Measurements from ENCODE around the gene DNAJC1.
A peak's percentile ranks its signal among the peaks of the same experiment; 100 is the strongest.
"Not testable (repeated sequence)": the region's sequence is repeated elsewhere in the genome, so short reads cannot be mapped to it uniquely, and the experiment has no call there.

Gene DNAJC1

GRCh38 chr10:22003177-22003963, at the start of gene DNAJC1:
Gene DNAJC1 (minus strand): TSS chr10:22003730. CDS start chr10:22003434, 296 bp downstream.
- DNase-seq (ENCODE audit: low spot score): peak; percentile 92

DNA sequence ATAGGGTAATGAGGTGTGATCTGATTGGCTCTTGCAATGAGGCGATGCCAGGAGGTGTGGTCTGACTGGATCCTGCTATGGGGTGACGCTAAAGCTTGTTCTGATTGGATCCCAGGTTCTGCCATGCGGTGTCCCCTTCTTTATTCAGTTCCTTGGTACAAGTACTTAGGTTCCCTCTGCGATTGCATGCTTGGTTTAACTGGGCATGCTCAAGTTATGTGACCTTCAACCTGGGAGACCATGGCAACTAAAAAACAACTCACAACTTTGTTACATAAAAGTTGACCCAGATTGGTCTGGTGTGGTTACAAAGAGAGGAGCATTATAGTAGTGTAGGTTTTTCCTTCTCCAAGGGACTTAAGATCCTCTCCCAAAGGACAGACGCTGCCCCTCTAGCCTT, 49.5 kb upstream of the DNAJC1 start:
- DNase-seq (ENCODE audit: low spot score): no peak

GRCh38 chr10:22049635-22050034, 46.1 kb upstream of the DNAJC1 start:
- no peak for DNase-seq (ENCODE audit: low spot score)

GRCh38 chr10:22047812-22048211, 44.3 kb upstream of the DNAJC1 start:
- DNase-seq (ENCODE audit: low spot score): no peak

DNA sequence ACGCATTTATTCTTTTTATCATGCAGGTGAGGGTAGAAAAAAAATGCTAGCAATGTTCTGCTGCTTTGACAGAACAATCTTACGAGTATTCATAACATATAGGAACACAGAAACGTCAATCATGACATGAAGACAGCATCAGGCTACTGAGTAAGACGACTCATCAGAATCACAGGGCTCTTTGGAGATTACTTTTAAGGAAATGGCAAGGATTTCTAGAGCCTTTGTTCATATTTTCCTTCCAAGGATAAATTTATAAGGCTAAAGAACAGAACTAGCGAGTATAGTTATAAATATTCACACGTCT, 39.8 kb upstream of the DNAJC1 start:
- no peak for DNase-seq (ENCODE audit: low spot score)

DNA sequence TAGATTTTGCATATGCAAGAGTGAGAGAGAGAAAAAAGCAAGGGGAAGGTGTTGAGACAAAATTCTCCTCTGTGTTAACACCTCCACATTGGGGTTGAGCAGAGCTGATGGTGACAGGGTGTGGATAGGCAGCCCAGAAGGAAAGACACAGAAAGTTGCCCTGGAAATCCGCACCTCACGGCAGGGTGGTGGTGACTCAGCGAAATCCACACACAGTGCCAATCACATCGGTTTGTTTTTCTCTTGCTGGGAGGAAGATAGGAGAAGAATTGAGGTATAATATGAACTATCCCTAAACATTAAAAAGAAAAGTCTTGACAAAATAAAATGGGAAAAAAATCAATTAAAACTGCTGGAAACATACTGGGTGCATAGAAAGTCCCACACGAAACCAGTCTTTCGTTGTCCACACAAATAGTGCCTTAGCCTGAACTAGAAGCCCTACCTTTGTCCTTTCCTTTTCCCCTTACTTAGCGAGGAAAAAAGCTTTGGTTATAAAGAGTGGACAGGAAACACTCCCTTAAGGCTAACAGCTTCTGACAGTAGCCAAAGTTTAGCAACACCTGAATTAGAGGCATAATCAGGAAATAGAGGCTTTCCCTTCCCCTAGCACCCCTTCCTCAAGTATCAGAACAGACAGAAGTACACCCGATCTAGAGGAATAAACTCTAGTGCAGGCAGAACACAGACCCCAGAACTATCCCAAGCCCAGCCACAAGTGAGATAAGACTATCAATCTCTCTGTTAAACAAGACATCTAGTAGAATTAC, 39.2 kb upstream of the DNAJC1 start:
- DNase-seq (ENCODE audit: low spot score): no peak

DNA sequence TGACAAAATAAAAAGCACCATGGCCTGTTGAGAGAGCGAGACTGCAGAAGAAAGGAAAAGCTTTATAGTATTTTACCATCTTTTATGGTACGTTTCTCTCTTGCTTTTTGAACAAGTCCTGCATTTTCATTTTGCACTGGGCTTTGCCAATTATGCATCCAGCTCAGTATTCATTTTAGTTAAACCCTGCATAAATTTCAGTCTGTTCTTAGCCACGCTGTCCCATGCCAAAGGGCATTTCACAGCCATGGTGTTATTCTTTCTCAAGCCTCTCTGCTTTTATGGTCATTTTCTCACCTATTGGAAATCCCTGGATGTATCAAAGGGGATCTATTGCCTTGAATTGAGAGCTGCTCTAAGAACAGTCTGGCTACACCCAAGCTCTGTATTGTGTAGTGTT, 30.8 kb upstream of the DNAJC1 start:
- no peak for DNase-seq (ENCODE audit: low spot score)

DNA sequence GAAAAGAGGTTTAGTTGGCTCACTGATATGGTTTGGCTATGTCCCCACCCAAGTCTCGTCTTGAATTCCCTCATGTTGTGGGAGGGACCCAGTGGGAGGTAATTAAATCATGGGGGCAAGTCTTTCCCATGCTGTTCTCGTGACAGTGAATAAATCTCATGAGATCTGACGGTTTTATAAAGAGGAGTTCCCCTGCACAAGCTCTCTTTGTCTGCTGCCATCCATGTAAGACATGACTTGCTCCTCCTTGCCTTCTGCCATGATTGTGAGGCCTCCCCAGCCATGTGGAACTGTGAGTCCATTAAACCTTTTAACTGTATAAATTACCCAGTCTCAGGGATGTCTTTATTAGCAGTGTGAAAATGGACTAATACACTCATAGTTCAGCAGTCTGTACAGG, 28.7 kb upstream of the DNAJC1 start:
- not testable (repeated sequence) for DNase-seq (ENCODE audit: low spot score)

DNA sequence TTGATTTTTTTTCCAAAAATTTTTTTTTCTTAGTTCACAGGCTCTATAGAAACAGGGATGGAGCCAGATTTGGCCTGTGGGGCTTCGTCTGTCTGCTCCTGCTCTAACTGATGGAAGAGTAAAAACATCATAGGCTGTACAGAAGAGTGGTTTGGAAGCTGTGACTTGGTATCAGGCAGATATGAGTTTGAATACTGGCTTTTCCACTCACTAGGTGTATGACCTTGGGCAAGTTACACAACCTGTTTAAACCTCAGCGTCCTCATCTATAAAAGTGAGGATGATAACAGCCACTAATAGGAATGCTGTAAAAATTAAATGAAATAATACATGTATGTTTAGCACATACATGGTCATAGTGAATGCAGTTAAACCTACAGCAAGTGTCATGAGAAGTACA, 26.9 kb upstream of the DNAJC1 start:
- no peak for DNase-seq (ENCODE audit: low spot score)

- no peak for DNase-seq (ENCODE audit: low spot score)
Measured at GRCh38 chr10:22029445-22030236, 26.1 kb upstream of the DNAJC1 start.

DNA sequence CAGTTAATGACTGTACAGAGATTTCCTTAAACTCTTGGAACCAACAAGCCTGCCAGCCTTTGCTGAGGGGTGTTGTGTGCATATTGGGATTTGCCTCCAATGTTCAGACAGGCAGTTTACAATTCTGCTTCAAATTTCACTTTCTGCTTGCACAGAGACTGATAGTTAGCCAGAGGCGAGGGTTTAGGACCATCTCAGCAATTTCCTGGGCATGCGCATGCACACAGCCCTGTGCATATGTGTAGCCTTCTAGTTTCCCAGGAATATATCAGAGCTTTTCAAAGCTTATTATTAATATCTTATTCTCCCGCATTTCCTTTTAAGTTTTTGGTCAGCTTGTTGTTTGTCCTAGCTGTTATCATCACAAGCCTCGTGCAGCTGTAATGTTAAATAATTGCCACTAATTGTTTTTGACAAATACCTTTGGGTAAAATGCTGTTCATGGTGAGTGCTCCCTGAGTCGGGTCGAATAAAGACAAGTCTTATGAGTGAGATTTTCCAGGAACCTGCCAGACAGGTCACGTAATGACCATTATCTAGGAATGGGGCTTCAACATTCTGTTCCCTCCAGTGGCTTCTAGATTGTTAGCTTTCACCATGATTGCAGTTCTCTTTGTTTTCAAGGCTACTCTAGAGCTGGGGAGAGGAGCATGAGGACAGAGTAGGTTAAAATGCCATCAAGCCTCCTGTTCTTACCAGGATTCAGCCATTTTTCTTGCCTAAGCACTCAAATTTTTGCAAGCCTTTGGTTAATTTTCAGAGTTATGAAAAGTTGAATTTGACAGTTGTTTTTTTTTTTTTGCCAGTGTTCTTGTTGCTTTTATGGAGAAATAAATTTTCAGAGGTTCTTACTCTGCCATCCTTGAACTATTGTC, 24.1 kb upstream of the DNAJC1 start:
- DNase-seq (ENCODE audit: low spot score): no peak

- DNase-seq (ENCODE audit: low spot score): no peak
Measured at GRCh38 chr10:22026287-22026686, 22.8 kb upstream of the DNAJC1 start.

GRCh38 chr10:22023508-22023907, 20.0 kb upstream of the DNAJC1 start:
- no peak for DNase-seq (ENCODE audit: low spot score)

DNA sequence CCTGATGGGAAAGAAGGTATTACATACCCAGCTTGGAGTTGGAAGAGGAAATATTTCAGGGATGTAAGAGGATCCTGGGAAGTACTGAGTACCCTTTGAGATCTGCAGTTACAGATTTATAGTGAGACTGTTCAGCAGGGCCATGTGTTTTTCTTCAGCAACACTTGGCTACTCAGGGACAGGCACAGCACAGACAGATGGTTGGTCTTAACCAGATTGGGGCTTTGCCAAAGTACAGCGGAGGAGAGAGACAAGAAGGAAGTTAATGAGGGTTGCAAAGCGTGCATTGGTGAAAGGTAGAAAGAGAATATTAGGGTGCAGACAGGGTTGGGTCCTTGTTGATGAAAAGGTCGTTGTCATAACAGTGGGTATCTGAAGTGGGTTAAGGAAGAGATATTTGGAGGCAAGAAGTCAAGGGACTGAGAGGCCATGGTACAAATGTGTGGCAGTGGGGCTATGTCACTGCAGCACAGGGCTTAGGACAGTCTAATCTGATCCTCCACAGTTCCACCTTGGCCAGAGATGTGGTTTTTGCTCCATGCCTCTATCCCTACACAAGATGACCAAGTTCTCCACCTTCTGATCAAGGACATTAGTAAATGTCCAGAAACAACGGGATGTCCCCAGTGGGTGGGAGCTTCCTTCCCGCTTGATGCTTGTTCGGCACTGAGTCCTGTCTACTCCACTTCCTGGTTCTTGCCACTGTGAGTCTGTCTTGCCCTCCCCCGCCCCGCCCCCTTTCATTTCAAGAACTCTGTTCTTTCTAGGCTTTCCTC, 18.9 kb upstream of the DNAJC1 start:
- no peak for DNase-seq (ENCODE audit: low spot score)

GRCh38 chr10:22021144-22021543, 17.6 kb upstream of the DNAJC1 start:
- not testable (repeated sequence) for DNase-seq (ENCODE audit: low spot score)

DNA sequence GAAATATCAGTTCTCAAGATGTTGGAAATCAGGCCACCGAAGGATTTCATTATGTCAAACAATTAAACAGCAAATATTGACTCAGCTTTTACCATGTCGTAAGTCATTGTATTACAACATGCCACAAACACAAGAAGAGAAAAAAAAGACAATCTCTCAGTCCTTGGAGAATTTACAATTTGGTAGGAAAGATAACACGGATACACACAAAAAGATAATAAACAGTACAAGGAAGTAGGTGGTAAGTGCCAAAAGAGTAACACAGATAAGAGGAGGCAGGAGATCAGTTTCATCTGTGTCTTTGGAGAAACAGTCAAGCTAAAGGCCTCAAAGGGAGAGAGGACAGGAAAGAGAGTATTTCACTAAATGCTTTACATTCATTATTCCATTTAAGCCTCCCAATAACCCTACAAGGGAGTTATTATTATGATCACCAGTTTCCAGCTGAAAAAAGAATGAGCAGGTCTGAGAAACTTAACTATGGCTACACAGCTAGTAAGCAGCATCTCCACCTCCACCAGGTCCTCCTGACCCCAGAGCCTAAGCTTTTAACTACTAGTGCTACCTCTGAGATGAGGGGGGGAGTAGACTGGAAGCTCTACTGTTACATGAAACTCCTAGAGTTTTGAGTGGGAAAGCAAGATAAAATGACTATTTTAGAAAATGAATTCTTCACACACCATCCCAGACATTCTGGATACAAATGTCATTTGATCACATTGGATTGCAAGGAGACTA, 13.9 kb upstream of the DNAJC1 start:
- no peak for DNase-seq (ENCODE audit: low spot score)

GRCh38 chr10:22016046-22016705, 12.6 kb upstream of the DNAJC1 start:
- no peak for DNase-seq (ENCODE audit: low spot score)

- no peak for DNase-seq (ENCODE audit: low spot score)
Measured at GRCh38 chr10:22010973-22011408, 7.5 kb upstream of the DNAJC1 start.

DNA sequence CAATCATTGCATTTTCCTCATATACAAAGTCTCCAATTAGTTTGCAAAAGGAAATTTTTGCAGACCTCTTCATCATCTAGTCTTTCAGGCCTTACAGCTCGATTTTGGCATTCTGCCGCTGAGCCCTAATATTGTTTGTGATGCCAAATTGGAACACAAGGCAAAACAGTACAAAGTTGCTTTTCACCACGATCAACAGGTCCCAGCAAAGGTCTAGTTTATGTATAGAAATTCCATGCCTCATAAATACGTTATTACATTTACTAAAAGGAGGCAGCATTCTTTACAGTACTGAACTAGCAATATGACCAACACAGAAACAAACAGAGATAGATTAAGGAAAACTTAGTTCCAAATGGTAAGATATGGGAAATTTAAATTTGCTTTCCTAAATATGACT, 7.0 kb upstream of the DNAJC1 start:
- no peak for DNase-seq (ENCODE audit: low spot score)

All from hepatic stellate cell (primary cell).